GM18526 (cell line): ENCODE measurements around the gene NFE2L3.

ENCODE experiments used
- POLR2A ChIP-seq: IDR thresholded peaks from 3 replicates; pipeline ENCODE4 v1.6.1; 2011; ENCODE audit not compliant: insufficient read length; ENCODE audit errors: extremely low read depth

The NFE2L3 gene

GRCh38 chr7:26143298-26144048 is 8.5 kb upstream of the NFE2L3 start:
- TF ChIP-seq POLR2A: no peak

DNA sequence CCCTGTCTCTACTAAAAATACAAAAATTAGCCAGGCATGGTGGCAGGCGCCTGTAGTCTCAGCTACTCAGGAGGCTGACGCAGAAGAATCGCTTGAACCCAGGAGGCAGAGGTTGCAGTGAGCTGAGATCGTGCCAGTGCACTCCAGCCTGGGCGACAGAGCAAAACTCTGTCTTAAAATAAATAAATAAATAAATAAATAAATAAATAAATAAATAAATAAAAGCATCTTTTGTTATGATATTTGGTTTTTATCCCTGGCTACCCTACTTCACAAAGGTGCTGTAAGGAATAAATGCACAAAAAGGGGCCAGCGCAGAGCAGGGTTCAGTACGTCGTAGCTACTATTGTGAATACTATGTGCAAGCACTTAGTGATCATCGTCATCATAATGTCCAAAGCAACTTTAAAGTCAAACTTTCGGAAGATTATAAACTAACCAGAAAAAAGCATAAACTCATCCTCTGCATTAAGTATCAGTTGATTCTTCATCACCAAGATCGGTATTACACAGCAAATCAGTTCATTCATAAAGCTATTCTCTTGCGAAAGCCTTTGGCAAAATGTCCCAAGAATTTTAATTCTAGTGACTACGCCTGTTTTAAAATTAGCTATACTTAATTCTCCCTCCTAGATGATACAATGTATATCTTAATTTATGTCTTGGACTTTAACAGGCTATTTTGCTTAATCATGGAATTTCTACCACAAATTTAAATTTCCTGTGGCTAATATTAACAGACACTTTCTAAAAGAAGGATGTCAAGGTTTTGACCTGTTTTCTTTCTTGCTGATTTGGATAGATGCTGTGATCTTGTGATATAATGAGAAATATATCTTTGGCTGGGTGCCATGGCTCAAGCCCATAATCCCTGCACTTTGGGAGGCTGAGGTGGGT is 7.6 kb upstream of the NFE2L3 start:
- no peak for TF ChIP-seq POLR2A

GRCh38 chr7:26145238-26145637 is 6.8 kb upstream of the NFE2L3 start:
- TF ChIP-seq POLR2A: no peak

DNA sequence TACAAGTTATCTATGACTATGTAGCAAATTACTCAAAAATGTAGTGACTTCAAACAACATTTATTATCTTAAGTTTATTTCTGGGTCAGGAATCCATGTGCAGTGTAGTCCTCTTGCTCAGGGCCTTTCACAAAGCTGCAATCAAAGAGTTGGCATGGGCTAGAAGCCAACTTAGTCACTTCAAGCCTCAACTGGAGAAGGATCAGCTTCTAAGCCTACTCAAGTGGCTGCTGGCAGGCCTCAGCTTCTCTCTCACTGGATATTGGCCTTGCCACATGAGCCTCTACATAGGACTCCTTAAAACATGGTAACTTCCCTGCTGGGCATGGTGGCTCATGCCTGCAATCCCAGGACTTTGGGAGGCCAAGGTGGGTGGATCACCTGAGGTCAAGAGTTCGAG is 5.0 kb upstream of the NFE2L3 start:
- no peak for TF ChIP-seq POLR2A

- no peak for TF ChIP-seq POLR2A
Measured at GRCh38 chr7:26149391-26149977, 2.5 kb upstream of the NFE2L3 start.

DNA sequence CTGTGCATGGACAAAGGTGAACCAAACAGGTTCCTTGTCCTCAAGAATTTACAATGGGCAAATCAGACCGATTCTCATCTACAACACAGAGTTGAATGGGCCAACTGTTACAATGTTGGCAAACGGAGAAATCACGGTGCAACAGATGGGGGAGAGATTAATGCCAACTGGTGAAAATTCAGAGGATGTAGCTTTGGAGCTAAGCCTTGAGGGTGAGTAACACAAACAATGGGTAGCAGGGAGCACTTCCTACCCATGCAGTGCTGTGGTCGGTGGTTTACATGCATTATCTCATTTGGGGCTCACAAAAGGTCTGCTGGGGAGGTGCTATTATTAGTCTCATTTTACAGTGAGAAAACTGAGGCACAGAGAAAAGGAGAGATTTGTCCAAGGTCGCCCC is 902 bp upstream of the NFE2L3 start:
- no peak for TF ChIP-seq POLR2A

GRCh38 chr7:26151650-26151952 is 397 bp upstream of the NFE2L3 start:
- no peak for TF ChIP-seq POLR2A

DNA sequence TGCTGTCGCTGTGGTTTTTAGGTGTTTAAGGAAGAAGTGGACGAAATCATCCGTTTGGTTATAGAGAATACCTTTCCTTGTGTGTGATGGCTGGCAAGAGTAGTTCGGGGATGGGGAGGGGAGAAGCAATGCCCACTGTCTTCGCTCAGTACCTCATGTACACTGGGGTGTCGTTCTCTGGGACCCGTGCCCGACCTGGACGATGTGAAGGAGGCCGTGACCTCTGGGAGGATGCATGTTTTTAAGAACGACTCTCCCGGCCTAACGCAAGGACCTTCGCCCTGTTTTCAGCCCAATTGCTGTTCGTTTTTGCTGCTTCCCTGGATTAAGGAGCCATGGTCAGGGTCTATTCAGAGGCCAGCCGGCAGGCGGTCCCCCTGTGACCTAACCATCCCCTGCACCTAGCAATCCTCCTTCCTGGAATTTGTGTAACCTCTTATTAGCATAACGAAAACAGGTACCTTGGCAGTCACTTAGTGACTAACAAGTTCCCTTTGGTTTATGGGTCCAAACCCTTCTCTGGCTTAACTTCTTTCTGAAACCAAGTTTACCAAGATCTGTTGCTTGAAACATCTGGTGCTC is 1.3 kb downstream of the NFE2L3 start:
- TF ChIP-seq POLR2A: no peak

- peak; percentile 44 for TF ChIP-seq POLR2A
Measured at GRCh38 chr7:26153823-26154783, 2.1 kb downstream of the NFE2L3 start.

- no peak for TF ChIP-seq POLR2A
Measured at GRCh38 chr7:26155531-26156375, 3.8 kb downstream of the NFE2L3 start.

- no peak for TF ChIP-seq POLR2A
Measured at GRCh38 chr7:26156451-26157420, 4.7 kb downstream of the NFE2L3 start.

DNA sequence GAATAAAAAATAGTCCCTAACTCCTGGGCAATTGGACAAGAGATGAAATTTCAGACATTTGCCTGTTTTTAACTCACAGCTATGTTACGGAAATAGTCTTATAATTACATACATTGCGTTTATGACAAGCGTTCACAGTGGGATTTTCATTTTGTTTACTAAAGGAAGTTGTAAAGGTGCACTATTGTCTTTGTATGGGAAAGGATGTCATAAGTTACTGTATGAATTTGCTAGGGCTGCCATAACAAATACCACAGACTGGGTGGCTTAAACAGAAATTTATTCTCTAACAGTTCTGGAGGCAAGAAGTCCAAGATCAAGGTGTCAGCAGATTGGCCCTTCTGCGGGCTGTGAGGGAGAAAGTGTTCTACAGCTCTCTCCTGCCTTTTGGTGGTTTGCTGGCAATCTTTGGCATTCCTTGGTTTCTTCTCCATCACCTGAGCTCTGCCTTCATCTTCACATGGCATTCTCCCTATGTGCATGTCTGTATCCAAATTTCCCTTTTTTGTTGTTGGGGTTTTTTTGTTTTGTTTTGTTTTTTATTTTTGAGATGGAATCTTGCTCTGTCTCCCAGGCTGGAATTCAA is 5.6 kb downstream of the NFE2L3 start:
- no peak for TF ChIP-seq POLR2A
